ENCODE results near the gene KRT12. TPM values are rescaled to one million over a fixed set of nuclear protein-coding genes. Genes with fewer than 3 reads are reported as not detected.

The KRT12 gene
- total RNA-seq, 6 experiments from 2014 or later, result not detected

- Histone ChIP-seq H3K27ac (no peak overlapping the region), H3K27me3 (no peaks in the 10 kb centered on the region), H3K36me3 (no peaks in the 10 kb centered on the region), H3K9me3 (no peaks in the 10 kb centered on the region), H3K4me3 (no peak overlapping the region), H3K4me1 (no peaks in the 10 kb centered on the region)
- DNase-seq (no peak), ATAC-seq (no peak)
- TF ChIP-seq POLR2A (IDR thresholded peaks at IDR 0.05) (no peak), CTCF (IDR thresholded peaks at IDR 0.05) (no peak)
- intact Hi-C loops (cut with DNase I), result no loop called here
- 52% methylated on average over 2 of the region's 2 CpGs for WGBS (ENCODE audit: insufficient coverage, low coverage, low lambda C conversion rate, missing lambda C conversion rate)
Observed at GRCh38 chr17:40888196-40888720, 21.2 kb upstream of the KRT12 start.

- Histone ChIP-seq H3K27me3 (no peaks in the 10 kb centered on the region), H3K36me3 (no peaks in the 10 kb centered on the region), H3K9me3 (no peaks in the 10 kb centered on the region), H3K4me1 (no peaks in the 10 kb centered on the region), H3K27ac (no peak overlapping the region), H3K4me3 (no peak overlapping the region)
- ATAC-seq (no peak), DNase-seq (no peak)
- WGBS (ENCODE audit: insufficient coverage, low coverage, low lambda C conversion rate, missing lambda C conversion rate), result 42% methylated on average over 2 of the region's 3 CpGs
- intact Hi-C loops (cut with DNase I), result no loop called here
- TF ChIP-seq POLR2A (IDR thresholded peaks at IDR 0.05) (no peak), CTCF (IDR thresholded peaks at IDR 0.05) (no peak)
Observed at GRCh38 chr17:40886090-40886489, 19.1 kb upstream of the KRT12 start.

- H3K27ac ChIP-seq, result no peak within 1 kb of the TSS
Observed at GRCh38 chr17:40884708-40885512, 17.9 kb upstream of the KRT12 start, which contains the start of gene KRT20. Gene KRT20 (minus strand): TSS chr17:40885242. CDS start chr17:40885185, 57 bp downstream.

GRCh38 chr17:40883626-40884334, 16.8 kb upstream of the KRT12 start:
- H3K4me1 ChIP-seq, result no peaks in the 10 kb centered on the region
- H3K27ac ChIP-seq, result no peak overlapping the region
- WGBS (ENCODE audit: insufficient coverage, low coverage, low lambda C conversion rate, missing lambda C conversion rate), result 58% methylated on average over 6 of the region's 7 CpGs
- intact Hi-C loops (cut with DNase I), result no loop called here
- DNase-seq, result no peak
- no peaks in the 10 kb centered on the region for H3K9me3 ChIP-seq
- no peak for ATAC-seq
- no peaks in the 10 kb centered on the region for H3K27me3 ChIP-seq
- no peak overlapping the region for H3K4me3 ChIP-seq
- H3K36me3 ChIP-seq, result no peaks in the 10 kb centered on the region
- TF ChIP-seq CTCF (IDR thresholded peaks at IDR 0.05) (no peak), POLR2A (IDR thresholded peaks at IDR 0.05) (no peak)

More at GRCh38 chr17:40884708-40885512, 17.9 kb upstream of the KRT12 start, which contains the start of gene KRT20:
- DNase-seq (no peak), ATAC-seq (no peak)
- H3K4me3 ChIP-seq, result no peak within 1 kb of the TSS
- intact Hi-C loops (cut with DNase I), result no loop called here
- H3K4me1 ChIP-seq, result no peaks in the 10 kb centered on the region
- H3K9me3 ChIP-seq, result no peaks in the 10 kb centered on the region
- WGBS (ENCODE audit: insufficient coverage, low coverage, low lambda C conversion rate, missing lambda C conversion rate), result 81% methylated on average over 22 of the region's 23 CpGs
- no peak for TF ChIP-seq CTCF (IDR thresholded peaks at IDR 0.05)
- no peak for TF ChIP-seq POLR2A (IDR thresholded peaks at IDR 0.05)
- H3K36me3 ChIP-seq, result no peaks in the 10 kb centered on the region
- H3K27me3 ChIP-seq, result no peaks in the 10 kb centered on the region

Measured in right lobe of liver (tissue), 6 donors.